GM12873 (cell line): ENCODE measurements around the gene CHL1.

Experiments
- TF ChIP-seq, protein P1 (sequence below): IDR thresholded peaks from 2 replicates; pipeline ENCODE4 v1.5.1; 2012; ENCODE audit warnings: low read depth, mild to moderate bottlenecking, moderate library complexity, low read length, control low read depth; ENCODE audit not compliant: insufficient read depth; ENCODE audit errors: missing control alignments

The CHL1 gene

DNA sequence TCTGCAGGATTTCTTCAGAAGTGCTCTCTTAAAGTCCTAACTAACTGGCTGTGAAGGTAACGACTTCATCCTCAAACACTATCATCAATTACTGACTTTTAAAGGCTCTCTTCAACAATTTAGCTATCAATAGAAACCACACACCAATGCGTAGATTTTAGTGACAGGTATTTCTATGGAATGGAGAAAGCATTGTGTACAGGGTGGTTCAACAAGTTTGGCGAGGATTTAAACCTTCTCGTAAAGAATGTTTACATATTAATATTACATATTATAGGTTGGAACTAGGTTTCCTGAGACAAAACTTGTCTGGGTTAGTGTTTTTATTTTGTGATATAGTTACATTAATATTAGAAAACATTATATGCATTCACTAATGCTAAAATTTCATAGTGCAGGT, 233.6 kb downstream of the CHL1 start:
- TF ChIP-seq, protein P1, sequence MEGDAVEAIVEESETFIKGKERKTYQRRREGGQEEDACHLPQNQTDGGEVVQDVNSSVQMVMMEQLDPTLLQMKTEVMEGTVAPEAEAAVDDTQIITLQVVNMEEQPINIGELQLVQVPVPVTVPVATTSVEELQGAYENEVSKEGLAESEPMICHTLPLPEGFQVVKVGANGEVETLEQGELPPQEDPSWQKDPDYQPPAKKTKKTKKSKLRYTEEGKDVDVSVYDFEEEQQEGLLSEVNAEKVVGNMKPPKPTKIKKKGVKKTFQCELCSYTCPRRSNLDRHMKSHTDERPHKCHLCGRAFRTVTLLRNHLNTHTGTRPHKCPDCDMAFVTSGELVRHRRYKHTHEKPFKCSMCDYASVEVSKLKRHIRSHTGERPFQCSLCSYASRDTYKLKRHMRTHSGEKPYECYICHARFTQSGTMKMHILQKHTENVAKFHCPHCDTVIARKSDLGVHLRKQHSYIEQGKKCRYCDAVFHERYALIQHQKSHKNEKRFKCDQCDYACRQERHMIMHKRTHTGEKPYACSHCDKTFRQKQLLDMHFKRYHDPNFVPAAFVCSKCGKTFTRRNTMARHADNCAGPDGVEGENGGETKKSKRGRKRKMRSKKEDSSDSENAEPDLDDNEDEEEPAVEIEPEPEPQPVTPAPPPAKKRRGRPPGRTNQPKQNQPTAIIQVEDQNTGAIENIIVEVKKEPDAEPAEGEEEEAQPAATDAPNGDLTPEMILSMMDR, result no peak

DNA sequence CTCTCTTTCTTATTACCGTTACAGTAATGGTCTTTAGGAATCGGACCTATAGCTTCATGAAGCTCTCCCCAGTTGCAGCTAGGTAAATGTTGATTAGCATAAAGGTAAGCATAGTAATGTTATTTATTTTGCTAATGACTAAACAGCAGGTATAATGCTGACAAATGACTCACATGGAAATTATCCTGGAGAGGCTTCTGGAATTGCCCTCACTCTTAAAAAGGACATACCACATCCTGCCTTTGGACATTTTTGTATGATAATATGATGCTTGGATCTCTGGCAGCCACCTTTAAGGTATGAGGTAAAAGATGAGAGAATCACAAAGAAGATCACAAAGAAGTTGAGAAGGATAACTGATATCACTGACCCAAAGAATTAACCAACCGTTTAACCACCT, 238.6 kb downstream of the CHL1 start:
- TF ChIP-seq, protein P1, result no peak

DNA sequence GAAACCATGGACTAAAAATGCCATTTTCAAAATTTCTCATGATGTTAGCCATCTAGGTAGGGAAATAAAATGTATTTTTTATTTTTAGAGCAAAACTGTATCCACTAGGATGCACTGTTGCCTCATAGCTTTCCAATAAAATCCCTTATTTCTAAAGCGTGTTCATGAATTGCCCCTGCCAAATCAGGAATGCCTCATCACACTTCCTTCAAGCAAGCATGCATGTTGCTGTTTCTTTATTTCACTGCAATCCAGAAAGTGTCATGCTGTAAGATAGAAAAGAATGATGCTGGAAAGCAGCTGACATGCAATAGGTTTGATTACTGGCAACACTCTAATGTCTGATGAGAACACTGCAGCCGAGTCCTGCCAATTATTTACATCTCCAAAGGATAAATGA, 239.5 kb downstream of the CHL1 start:
- TF ChIP-seq, protein P1, result no peak

DNA sequence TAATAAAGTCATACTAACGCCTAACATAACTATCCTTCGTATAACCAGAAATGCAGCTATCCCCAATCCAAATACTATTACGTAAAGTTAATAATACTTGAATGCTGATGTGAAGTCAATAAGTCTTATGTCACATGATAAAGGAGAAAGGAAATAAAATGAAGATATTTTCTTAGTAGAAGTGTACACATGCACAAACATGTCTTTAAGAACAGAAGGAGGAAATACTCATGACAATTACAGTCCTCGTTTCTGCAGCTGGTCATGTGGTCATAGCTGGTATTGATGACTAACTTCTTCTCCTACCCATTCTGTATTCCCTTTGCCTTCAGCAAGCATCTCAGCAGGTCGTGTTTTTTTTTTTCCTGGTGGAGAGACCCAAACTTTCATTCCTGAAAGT, 244.3 kb downstream of the CHL1 start:
- TF ChIP-seq, protein P1, result no peak

DNA sequence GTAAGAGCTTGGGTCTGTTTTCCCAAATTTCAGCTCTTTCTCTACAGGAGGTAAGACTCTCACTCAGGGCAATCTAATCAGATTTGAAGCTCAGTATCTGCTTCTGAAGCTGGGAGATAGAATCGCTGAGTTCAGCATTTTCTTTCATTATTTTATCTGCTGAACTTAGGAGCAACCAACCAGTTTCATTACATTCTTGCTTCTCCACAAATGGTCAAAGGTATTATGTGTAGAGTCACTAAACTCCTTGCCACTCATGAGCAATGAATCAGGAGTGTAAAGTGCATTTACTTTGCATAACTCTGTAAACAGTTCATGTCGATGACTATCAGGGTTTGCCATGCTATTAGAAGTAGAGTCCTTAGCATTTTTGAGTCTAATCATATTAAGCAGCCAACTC, 249.4 kb downstream of the CHL1 start:
- TF ChIP-seq, protein P1, result no peak

DNA sequence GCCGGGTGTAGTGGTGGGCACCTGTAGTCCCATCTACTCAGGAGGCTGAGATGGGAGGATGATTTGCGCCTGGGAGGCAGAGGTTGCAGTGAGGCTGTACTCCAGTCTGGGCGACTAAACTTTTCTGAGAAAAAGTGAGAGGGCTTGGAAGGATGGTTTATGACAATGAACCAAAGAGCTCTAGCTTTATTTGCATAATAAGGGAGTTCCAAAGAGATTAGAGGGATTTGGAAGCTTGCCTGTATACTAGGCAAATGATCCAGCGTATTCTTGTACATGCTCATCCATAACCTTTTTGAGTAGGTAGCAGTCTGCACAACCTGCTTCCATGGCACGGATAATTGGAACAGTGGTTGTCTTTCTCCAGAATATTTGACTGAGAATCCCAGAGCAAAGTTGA, 251.1 kb downstream of the CHL1 start:
- TF ChIP-seq, protein P1, result no peak

DNA sequence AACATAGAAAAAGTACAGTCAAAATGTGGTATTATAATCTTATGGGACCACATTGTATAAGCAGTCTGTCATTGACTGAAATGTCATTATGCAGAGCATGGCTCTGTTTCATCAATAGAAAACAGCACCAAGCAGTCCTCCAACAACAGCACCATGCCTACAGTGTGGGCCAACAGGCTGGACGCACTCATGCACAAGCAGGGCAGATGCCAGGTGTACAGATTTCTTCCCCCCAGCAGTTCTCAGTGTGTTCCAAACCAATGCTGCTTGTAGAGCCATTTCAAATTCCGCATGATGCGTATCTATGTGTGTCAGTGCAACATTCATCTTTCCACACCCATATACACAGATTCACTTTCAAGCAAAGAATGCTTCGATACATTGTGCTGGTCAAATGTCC, 253.1 kb downstream of the CHL1 start:
- TF ChIP-seq, protein P1, result no peak
